ENCODE measurements around the gene SLC39A2. TPM values are rescaled to one million over a fixed set of nuclear protein-coding genes. Genes with fewer than 3 reads are reported as not detected.
"Not testable (repeated sequence)": the region's sequence is repeated elsewhere in the genome, so short reads cannot be mapped to it uniquely, and the experiment has no call there.

The SLC39A2 gene
- total RNA-seq, 2 donors from 2014 or later = not detected

DNA sequence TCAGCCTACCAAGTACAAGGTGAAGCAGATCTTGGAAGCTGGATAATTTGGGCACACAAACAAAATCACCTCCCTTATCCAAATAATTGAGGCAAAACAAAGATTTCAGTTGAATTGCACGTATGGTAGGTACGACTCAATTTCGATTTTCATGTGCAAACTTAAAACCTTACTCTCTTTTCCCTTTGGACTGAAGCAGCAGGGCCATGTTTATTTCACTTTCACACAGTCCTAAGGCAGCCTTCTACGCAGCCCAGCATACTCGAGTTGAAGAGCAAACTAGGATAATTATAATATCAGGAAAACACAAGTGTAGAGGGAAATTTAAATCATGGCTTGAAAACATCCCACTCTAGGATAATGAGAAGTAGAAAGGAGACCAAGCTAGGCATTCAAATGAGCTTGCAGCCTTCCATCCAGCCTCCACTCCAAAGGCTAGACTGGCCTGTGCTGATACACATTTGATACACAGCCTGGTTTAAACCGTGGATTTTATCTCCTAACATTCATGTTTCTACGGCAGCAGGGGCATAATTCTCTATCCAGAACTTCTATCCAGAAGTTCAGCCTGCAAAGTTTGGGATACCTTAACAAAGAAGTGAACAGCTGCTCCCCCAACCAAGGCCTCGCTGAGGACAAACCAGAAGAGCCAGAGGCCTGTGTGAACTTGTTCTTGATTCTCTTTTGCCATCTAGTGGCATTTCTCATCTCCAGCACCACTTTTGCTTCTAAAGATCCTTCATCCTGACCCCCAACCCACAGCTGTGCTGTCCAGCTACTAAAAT is 40.7 kb downstream of the SLC39A2 start:
- DNase-seq = no peak
- ATAC-seq = peak; percentile 72 to 78
- intact Hi-C loops (cut with DNase I) = loop anchor here (1.0 to 10.0 kb wide), 4 partner anchors 25 to 345 kb away; no protein-coding TSS in a partner anchor

DNA sequence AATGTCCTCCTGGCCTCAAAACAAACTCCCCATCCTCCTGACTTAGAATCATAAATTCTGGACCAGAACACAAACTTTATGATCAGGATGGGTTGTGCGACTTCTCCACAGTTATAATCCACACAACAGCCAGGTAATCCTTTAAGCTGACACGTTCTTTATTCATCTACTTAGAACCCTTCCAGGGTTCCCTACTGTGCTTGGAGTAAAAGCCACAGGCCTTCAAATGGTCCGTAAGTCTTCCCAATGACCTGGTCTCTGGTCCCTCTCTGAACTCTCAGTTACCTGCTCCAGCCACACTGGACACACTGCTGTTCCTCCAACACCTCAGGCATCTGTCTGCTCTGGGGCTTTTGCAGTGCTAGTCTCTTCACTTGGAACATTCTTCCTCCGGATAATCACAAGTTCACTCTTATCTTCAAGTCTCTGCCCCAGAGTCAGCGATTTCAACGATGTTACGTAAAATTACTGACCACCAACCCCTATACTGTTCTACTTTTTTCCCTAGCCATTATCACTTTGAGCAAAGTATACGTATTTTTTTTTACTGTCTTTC is 41.4 kb downstream of the SLC39A2 start:
- intact Hi-C loops (cut with DNase I) = loop anchor here (2.0 to 10.0 kb wide), 3 partner anchors 26 to 346 kb away; no protein-coding TSS in a partner anchor
- ATAC-seq (no peak), DNase-seq (no peak)

DNA sequence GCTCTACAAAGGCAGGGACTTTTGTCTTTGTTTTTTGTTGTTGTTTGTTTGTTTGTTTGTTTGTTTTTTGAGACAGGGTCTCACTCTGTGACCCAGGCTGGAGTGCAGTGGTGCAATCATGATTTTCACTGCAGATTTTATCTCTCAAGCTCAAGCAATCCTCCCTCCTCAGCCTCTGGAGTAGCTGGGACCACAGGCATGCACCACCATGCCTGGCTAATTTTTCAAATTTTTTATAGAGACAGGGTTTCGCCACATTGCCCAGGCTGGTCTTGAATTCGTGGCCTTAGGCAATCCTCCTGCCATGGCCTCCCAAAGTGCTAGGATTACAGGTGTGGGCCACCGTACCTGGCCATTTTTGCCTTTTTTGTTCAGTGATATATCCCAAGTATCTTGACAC is 41.8 kb downstream of the SLC39A2 start:
- intact Hi-C loops (cut with DNase I) = loop anchor here (2.0 to 10.0 kb wide), 3 partner anchors 26 to 346 kb away; no protein-coding TSS in a partner anchor
- DNase-seq, ATAC-seq: not testable (repeated sequence)

DNA sequence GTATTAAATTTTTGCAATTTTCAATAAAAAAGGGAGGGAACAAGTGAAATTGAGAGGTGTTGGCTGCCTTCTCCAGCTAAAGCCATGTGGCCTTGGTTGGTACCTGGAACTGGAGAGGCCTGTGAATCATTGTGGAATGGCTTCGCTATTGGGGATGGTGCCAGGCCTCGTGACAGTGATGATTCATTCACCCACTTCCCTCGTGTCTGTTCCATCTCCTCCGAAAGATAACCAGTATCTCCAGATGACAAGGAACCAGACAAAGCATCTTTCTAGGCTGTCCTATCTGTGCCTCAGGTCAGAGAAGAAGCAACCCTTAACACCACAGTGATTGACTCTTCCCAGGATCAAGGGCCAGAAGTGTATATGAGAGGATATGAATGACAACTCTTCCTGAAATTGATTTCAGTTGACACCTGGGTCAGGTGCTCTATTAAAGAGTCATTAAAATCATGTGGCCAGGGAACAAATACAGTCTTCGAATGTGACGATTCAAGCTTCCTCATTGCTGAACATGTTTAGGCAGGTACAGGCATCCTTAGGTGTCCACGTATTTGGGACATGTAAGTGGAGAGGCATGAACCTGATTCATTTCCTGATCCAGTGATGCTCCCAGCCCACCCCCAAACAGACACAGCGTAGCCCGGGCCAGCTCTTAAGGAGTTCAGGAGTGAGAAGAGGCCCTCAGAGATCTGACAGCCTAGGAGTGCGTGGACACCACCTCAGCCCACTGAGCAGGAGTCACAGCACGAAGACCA is 42.8 kb downstream of the SLC39A2 start, which contains the start of gene RNASE7:
RNASE7 (plus strand) TSS at position 687 of the 758 bp plus-strand sequence. CDS start 631 bp downstream, outside the sequence.
- ATAC-seq = peak in 1 of 2 donors; percentile 14
- intact Hi-C loops (cut with DNase I) = loop anchor here (2.0 to 10.0 kb wide), 3 partner anchors 27 to 347 kb away; no protein-coding TSS in a partner anchor

DNA sequence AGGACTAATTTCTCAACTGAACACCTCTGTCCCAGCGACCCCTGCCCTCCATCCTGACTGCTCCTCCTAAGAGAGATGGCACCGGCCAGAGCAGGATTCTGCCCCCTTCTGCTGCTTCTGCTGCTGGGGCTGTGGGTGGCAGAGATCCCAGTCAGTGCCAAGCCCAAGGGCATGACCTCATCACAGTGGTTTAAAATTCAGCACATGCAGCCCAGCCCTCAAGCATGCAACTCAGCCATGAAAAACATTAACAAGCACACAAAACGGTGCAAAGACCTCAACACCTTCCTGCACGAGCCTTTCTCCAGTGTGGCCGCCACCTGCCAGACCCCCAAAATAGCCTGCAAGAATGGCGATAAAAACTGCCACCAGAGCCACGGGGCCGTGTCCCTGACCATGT is 43.8 kb downstream of the SLC39A2 start:
- DNase-seq = no peak
- intact Hi-C loops (cut with DNase I) = loop anchor here in 1 of 2 donors (5.0 to 10.0 kb wide), 2 partner anchors 186 to 348 kb away; no protein-coding TSS in a partner anchor
- peak in 1 of 2 donors; percentile 23 for ATAC-seq

More for the DNA sequence above, 42.8 kb downstream of the SLC39A2 start, which contains the start of gene RNASE7:
- no peak for DNase-seq

DNA sequence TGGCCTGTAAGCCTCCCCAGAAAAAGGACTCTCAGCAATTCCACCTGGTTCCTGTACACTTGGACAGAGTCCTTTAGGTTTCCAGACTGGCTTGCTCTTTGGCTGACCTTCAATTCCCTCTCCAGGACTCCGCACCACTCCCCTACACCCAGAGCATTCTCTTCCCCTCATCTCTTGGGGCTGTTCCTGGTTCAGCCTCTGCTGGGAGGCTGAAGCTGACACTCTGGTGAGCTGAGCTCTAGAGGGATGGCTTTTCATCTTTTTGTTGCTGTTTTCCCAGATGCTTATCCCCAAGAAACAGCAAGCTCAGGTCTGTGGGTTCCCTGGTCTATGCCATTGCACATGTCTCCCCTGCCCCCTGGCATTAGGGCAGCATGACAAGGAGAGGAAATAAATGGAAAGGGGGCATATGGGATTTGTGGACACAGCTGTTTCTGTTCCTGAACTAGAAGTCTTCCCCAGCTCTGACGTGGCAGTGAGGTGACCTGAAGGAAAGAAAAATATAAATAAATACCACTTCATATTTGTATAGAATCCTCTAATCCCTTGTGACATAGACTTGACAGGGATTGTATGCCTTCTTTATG is 44.4 kb downstream of the SLC39A2 start:
- ATAC-seq (no peak), DNase-seq (no peak)
- intact Hi-C loops (cut with DNase I) = loop anchor here in 1 of 2 donors (5.0 to 10.0 kb wide), 2 partner anchors 186 to 349 kb away; no protein-coding TSS in a partner anchor

DNA sequence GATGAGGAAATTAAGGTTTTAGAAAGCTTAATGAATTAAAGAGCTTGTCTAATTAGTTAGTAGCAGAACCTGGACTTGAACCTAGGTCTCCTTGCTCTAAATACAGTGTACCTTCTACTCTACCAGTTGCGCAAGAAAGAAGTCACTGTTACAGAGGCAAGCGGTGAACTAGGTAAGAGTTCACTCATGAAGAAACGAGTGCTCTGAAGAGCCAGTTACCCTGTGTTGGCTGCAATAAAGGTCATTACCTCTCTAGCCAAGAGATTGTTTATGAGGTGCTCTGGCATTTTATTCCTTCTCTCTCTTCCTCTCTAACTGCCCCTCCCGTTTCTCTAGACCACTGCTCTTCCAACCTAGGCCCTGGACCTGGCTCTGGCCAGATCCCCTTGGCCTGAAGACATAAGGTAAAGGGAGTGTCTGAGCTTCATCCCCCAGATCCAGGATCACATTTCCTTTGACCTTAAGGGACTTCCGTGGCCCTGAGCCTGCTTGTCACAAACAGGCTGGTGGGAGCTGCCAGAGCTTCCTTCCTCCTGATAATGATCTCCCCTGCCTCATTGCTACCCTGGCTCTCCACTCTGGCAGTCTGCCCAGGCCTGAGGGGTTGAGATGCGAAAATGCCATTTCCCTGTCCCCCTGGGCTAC is 45.0 kb downstream of the SLC39A2 start:
- intact Hi-C loops (cut with DNase I) = loop anchor here in 1 of 2 donors (5.0 to 10.0 kb wide), 2 partner anchors 187 to 349 kb away; no protein-coding TSS in a partner anchor
- DNase-seq (no peak), ATAC-seq (peak in 1 of 2 donors; percentile 8)

DNA sequence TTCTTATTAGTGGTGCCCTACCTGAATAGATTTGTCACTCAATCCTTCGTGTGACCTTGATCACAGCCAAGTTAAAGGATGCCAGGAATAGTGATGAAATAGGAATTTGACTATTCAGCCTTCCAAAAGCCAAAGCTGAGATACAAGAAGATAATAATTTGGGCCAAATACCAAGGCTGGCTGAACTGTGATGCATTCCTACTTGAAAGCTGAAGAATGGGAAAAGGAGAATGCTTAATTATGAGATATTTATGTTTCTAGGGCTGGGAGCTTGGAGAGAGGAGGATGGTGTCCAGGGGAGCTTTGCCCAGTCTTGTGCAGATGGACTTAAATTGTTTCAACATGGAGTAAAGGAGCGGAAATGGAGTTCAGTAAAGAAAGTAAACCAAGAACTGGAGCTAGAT is 48.3 kb downstream of the SLC39A2 start:
- ATAC-seq (no peak), DNase-seq (no peak)
- intact Hi-C loops (cut with DNase I) = loop anchor here in 1 of 2 donors (10.0 kb wide), 1 partner anchor 353 kb away; no protein-coding TSS in a partner anchor

DNA sequence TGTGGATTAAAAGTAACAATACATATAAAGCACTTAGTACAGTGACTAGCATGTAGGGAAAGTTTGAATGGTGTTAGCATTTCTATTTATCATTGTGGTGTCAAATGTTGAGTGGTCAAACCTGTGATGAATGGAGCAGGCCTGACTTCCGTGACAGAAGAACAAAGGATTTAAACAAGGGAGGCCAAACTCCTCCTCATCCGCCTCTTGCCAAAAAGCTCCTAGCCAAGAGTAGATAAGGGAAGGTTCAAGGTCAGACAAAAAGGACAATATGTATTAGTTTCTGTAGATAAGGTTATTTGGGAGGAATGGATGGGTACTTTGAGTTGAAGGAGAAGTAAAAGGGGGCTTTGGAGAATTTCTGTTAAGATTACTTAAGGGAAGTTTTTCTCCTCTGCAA is 49.5 kb downstream of the SLC39A2 start:
- ATAC-seq (peak in 1 of 2 donors; percentile 28), DNase-seq (no peak)
- intact Hi-C loops (cut with DNase I) = loop anchor here in 1 of 2 donors (10.0 kb wide), 1 partner anchor 354 kb away; no protein-coding TSS in a partner anchor

DNA sequence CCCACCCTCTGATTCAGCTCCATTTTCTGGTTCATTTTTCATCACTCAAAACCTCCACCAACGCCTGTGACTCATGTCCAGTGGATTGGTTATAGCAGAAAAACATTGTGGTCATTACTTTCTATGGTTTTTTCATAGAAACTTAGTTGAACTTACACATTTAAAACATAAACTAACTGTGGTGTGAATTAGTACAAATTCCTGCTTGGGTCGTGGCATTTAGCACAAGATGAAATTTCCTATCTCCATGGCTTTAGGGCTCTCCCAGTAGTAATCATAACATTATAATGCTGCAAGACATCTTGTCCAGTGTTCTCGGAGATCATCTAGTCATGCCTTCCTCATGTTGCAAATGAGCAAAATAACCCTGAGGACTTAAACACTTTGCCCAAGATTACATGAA is 50.2 kb downstream of the SLC39A2 start:
- ATAC-seq (no peak), DNase-seq (no peak)
- intact Hi-C loops (cut with DNase I) = loop anchor here in 1 of 2 donors (10.0 kb wide), 1 partner anchor 354 kb away; no protein-coding TSS in a partner anchor

DNA sequence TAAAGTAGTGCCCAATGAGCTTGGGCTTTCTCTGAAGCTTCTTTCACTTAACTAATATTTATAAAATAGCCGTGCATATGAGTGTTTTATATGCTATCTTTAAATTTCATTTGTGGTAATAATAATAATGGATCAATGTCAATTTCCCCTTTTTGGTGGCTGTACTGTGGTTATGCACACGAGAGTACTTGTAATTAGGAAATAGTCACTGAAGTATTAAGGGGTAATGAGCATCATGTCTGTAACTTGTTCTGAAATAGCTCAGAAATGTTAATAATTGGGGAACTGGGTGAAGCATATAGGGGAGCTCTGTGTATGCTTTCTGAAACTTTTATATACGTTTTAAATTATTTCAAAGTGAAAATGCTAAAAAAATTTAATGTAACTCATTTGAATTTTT is 51.5 kb downstream of the SLC39A2 start:
- ATAC-seq = no peak
- intact Hi-C loops (cut with DNase I) = no loop called here

More for the DNA sequence above, 51.5 kb downstream of the SLC39A2 start:
- no peak for DNase-seq

Small RNA genes lying within 50 kb of the gene (microRNA-seq; reads per million reads assigned to microRNA genes)
- gene MIR6717 = 0 to 0.20 reads per million in 2 donors

Other genes with a start within 250 kb of the SLC39A2 start
- gene EDDM3B, start 230.9 kb upstream of the SLC39A2 start, total RNA-seq = not detected
- 10 to 100 TPM in 1 of 2 donors, 1 to 10 TPM in 1; 6.9 to 16.1 TPM for gene RNASE6, start 218.0 kb upstream of the SLC39A2 start, total RNA-seq
- gene RNASE1, start 196.4 kb upstream of the SLC39A2 start, total RNA-seq = 100 to 1,000 TPM; 295 to 632 TPM
- gene RNASE3, start 107.9 kb upstream of the SLC39A2 start, total RNA-seq = not detected
- gene RNASE2, start 43.8 kb upstream of the SLC39A2 start, total RNA-seq = 1 to 10 TPM; 1.6 to 3.8 TPM
- gene METTL17, start 9.3 kb upstream of the SLC39A2 start, total RNA-seq = 10 to 100 TPM; 33.8 to 39.0 TPM
- 100 to 1,000 TPM; 212 to 215 TPM for gene NDRG2, start 25.8 kb downstream of the SLC39A2 start, total RNA-seq
- 1 to 10 TPM in 1 of 2 donors, under 1 TPM in 1; 0.44 to 1.6 TPM for gene TPPP2, start 30.9 kb downstream of the SLC39A2 start, total RNA-seq
- gene RNASE13, start 35.5 kb downstream of the SLC39A2 start, total RNA-seq = not detected
- gene RNASE7, start 43.1 kb downstream of the SLC39A2 start, total RNA-seq = not detected
- gene RNASE8, start 58.5 kb downstream of the SLC39A2 start, total RNA-seq = not detected
- gene ARHGEF40, start 71.0 kb downstream of the SLC39A2 start, total RNA-seq = 10 to 100 TPM; 24.9 to 25.5 TPM
- 10 to 100 TPM; 38.3 to 44.4 TPM for gene ZNF219, start 99.4 kb downstream of the SLC39A2 start, total RNA-seq
- under 1 TPM; 0.26 to 0.82 TPM for gene TMEM253, start 101.8 kb downstream of the SLC39A2 start, total RNA-seq
- gene OR5AU1, start 156.8 kb downstream of the SLC39A2 start, total RNA-seq = not detected